ENCODE data around the gene PRKG1. TPM values are rescaled to one million over a fixed set of nuclear protein-coding genes. Genes with fewer than 3 reads are reported as not detected.
A peak's percentile ranks its signal among the peaks of the same experiment; 100 is the strongest.

Gene PRKG1
- total and polyA plus RNA-seq, 12 donors = 3.8 to 48.1 (median 29.9) TPM

DNA sequence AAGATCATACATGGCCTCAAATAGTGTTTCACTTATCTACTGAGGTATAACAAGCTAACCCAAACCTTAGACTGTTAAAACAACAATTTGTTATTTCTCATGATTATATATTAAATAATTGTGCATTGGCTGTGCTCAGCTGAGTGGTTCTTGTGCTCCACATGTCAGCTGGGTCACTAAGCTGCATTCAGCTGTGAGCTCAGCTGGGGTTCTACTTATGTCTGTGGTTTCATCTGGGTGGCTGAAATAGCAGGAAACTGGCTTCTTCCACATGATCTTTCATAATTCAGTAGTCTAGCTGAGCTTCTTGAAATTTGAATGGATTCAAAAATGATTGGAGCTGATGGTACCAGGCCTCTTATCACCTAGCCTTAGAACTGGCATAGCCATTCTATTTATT lies 806.9 kb downstream of the PRKG1 start:
- intact Hi-C loops (cut with DNase I) = no loop called here
- Histone ChIP-seq H3K27me3 (no peaks in the 10 kb centered on the region), H3K27ac (no peak overlapping the region), H3K9me3 (peaks cover 0 to 16% (median 7%) of the 10 kb centered on the region in 11 donors), H3K4me3 (no peak overlapping the region), H3K36me3 (no peaks in the 10 kb centered on the region), H3K4me1 (peaks cover 0 to 38% (median 18%) of the 10 kb centered on the region in 9 donors)
- TF ChIP-seq, protein P1, sequence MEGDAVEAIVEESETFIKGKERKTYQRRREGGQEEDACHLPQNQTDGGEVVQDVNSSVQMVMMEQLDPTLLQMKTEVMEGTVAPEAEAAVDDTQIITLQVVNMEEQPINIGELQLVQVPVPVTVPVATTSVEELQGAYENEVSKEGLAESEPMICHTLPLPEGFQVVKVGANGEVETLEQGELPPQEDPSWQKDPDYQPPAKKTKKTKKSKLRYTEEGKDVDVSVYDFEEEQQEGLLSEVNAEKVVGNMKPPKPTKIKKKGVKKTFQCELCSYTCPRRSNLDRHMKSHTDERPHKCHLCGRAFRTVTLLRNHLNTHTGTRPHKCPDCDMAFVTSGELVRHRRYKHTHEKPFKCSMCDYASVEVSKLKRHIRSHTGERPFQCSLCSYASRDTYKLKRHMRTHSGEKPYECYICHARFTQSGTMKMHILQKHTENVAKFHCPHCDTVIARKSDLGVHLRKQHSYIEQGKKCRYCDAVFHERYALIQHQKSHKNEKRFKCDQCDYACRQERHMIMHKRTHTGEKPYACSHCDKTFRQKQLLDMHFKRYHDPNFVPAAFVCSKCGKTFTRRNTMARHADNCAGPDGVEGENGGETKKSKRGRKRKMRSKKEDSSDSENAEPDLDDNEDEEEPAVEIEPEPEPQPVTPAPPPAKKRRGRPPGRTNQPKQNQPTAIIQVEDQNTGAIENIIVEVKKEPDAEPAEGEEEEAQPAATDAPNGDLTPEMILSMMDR (IDR thresholded peaks at IDR 0.05) = no peak
- ATAC-seq (no peak), DNase-seq (no peak)

DNA sequence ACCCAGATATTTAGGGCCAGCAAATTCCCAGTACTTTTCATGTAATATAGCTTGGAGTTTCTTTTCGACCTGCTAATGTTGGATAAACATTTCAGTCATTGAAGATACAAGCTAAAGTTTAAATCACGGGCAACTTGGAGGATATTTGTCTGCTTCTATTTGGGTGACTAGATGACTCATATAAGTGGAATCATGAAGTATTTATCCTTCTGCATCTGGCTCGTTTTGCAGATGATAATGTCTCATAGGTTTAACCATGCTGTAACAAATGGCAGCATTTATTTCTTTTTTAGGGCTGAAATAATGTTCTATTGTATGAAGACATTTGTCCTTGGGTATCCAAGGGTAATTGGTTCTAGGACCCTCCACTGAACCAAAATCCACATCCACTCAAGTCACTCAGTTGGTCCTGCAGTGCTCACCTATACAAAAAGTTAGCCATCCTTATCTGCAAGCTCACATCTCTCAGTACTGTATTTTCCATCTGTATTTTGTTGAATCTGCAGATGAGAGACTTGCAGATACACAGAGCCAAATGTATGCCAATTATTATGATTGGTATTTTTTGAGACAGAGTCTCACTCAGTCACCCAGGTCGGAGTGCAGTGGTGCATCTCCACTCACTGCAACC lies 812.3 kb downstream of the PRKG1 start:
- H3K9me3 ChIP-seq = peaks cover 0 to 10% (median 0%) of the 10 kb centered on the region in 11 donors
- peaks cover 0 to 15% (median 3%) of the 10 kb centered on the region in 9 donors for H3K4me1 ChIP-seq
- no peaks in the 10 kb centered on the region for H3K27me3 ChIP-seq
- H3K27ac ChIP-seq = no peak overlapping the region
- H3K4me3 ChIP-seq = no peak overlapping the region
- no peaks in the 10 kb centered on the region for H3K36me3 ChIP-seq
- DNase-seq (no peak), ATAC-seq (no peak)
- intact Hi-C loops (cut with DNase I) = no loop called here
- TF ChIP-seq, protein P1 (IDR thresholded peaks at IDR 0.05) = no peak
- 49 to 70% methylated on average over 4 of the region's 4 CpGs for WGBS, 2 donors

DNA sequence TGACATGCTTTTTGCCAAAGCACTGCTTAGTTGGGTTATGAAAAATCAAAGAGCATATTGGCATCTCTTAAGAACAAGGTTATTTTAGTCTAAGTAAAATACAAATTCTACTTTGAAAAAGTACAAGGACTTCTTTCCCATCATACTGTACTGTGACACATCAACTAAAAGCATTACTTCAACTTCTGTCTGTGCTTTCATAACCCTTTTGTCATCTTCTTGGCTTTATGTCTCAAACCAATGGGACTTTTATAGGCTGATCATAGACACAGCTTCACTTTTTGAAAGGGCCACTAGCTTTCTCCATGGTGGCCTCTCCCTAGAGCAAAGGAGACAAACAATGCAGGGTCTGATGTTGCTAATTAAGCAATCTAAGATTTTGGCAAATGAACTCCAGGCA lies 814.0 kb downstream of the PRKG1 start:
- Histone ChIP-seq H3K36me3 (no peaks in the 10 kb centered on the region), H3K9me3 (peaks cover 0 to 3% (median 0%) of the 10 kb centered on the region in 11 donors), H3K27me3 (no peaks in the 10 kb centered on the region), H3K27ac (no peak overlapping the region), H3K4me1 (peaks cover 0 to 15% (median 3%) of the 10 kb centered on the region in 9 donors), H3K4me3 (no peak overlapping the region)
- intact Hi-C loops (cut with DNase I) = no loop called here
- TF ChIP-seq, protein P1 (IDR thresholded peaks at IDR 0.05) = no peak
- ATAC-seq (peak in 1 of 8 donors; percentile 31), DNase-seq (no peak)

DNA sequence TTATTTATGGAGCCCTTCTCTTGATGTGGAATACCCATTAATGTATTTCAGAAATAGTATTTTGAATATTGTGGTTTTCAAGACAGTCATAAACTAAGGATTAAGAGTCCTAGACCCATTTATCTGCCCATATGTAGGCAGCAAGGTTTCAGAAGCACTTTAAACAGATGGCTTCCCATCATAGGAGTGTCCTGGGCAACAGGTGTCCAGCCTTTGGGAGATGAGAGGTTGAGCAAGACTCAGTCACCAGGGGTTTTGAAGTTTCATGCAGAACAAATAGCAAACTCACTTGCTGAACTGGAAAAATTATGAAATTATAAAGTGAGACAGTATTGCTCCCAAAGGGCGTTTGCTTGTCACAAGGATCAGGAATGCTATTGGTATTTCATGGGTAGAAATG lies 818.0 kb downstream of the PRKG1 start:
- intact Hi-C loops (cut with DNase I) = no loop called here
- no peak overlapping the region for H3K4me3 ChIP-seq
- no peak for DNase-seq
- peaks cover 0 to 3% (median 0%) of the 10 kb centered on the region in 11 donors for H3K9me3 ChIP-seq
- H3K27me3 ChIP-seq = no peaks in the 10 kb centered on the region
- no peak overlapping the region for H3K27ac ChIP-seq
- peaks cover 3 to 39% (median 16%) of the 10 kb centered on the region in 9 donors for H3K4me1 ChIP-seq
- TF ChIP-seq, protein P1 (IDR thresholded peaks at IDR 0.05) = no peak
- H3K36me3 ChIP-seq = no peaks in the 10 kb centered on the region
- ATAC-seq = no peak
- 76 to 90% methylated on average over 1 of the region's 1 CpG for WGBS, 2 donors
